COR-L47 (cell line): Measurements from ENCODE around the gene GABRQ.
"Not testable (repeated sequence)": the region's sequence is repeated elsewhere in the genome, so short reads cannot be mapped to it uniquely, and the experiment has no call there.

ENCODE experiments used
- DNase-seq: peaks from one replicate; lab custom pipeline; 2025; lab: John Stamatoyannopoulos, UW

The GABRQ gene

GRCh38 chrX:152658302-152658701 is 20.6 kb downstream of the GABRQ start:
- no peak for DNase-seq

GRCh38 chrX:152663086-152663485 is 25.4 kb downstream of the GABRQ start:
- DNase-seq = no peak

- DNase-seq = no peak
Observed at GRCh38 chrX:152674135-152674534, 36.4 kb downstream of the GABRQ start.

GRCh38 chrX:152674652-152675051 is 37.0 kb downstream of the GABRQ start:
- DNase-seq = not testable (repeated sequence)

GRCh38 chrX:152681012-152681411 is 43.3 kb downstream of the GABRQ start:
- not testable (repeated sequence) for DNase-seq

GRCh38 chrX:152697952-152698931 is 60.5 kb downstream of the GABRQ start, which contains the start of gene MAGEA3:
MAGEA3 (plus strand) TSS chrX:152698794; CDS start chrX:152700833, 2,039 bp downstream.
- DNase-seq = not testable (repeated sequence)

- DNase-seq = not testable (repeated sequence)
Observed at GRCh38 chrX:152700390-152700789, 62.7 kb downstream of the GABRQ start.

GRCh38 chrX:152706500-152706899 is 68.8 kb downstream of the GABRQ start:
- DNase-seq = not testable (repeated sequence)
